Ureter (tissue), 1 donor: Measurements from ENCODE around the gene RNF43. TPM values are rescaled to one million over a fixed set of nuclear protein-coding genes. Genes with fewer than 3 reads are reported as not detected.
"Not testable (repeated sequence)": the region's sequence is repeated elsewhere in the genome, so short reads cannot be mapped to it uniquely, and the experiment has no call there.

Experiments used
- DNase-seq: peaks from one replicate; pipeline ENCODE4 v3.0.0-alpha.2; 2020; ENCODE audit warnings: low spot score
- total RNA-seq: library from RNA; stranded (reverse); gene quantifications from one replicate; pipeline ENCODE4 v1.2.4, GENCODE V29; 2023
- donor health status: DM: yes; HTN: yes; CAD: no.

RNF43 gene
- total RNA-seq, 1 donor from 2014 or later = 19.1 TPM

DNA sequence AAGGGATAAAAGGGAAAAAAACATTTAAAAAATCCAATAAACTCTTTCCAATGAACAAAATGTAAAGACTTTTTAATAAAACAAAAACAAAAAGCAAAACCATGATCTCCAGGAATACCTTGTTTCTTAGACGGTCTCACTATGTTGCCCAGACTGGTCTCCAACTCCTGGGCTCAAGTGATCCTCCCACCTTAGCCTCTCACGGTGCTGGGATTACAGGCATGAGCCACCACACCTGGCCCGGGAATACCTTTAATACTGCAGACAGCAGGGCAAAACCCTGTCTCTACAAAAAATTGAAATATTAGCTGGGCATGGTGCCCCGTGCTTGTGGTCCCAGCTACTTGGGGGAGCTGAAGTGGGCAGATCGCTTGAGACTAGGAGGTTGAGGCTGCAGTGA lies 7.9 kb downstream of the RNF43 start:
- no peak for DNase-seq

DNA sequence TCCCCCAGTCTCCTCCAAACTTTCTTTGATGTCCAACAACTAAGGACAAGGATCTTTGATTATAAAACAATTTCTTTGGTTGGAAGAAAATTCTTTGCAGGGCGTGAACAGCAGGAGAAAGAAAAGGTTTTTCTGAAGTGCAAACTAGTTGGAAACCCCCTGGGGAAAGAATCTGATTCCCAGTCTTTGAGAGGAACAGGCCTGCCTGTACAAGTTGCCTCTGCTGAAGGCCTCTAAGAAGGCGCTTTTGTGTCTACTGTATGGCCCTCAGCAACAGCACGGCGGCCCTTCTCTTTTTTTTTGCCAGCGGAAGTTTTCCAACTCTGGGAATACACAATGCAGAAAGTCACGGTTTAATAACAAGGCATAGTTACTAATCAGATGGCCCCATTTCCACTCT lies 14.0 kb downstream of the RNF43 start:
- no peak for DNase-seq

- no peak for DNase-seq
These were observed 14.7 kb downstream of the RNF43 start for GRCh38 chr17:58402679-58403078.

DNA sequence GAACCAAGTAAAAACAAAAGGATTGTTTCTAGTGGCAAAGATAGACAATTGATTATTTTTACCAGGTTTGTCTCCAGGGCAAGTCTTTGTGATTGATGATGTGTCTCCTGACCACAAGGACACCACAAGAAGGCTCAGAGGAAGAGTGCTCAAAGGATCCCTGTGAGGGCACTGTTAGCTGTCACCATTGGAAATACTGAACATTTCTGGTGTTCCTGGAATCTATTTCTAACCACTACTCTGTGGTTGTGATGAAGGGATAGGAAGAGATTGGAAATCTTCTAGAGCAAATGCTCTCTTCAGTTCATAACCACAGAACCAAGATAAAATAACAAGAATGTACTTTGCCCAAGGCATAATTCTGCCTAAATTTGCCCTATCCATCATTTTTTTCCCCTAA lies 15.3 kb downstream of the RNF43 start:
- no peak for DNase-seq

DNA sequence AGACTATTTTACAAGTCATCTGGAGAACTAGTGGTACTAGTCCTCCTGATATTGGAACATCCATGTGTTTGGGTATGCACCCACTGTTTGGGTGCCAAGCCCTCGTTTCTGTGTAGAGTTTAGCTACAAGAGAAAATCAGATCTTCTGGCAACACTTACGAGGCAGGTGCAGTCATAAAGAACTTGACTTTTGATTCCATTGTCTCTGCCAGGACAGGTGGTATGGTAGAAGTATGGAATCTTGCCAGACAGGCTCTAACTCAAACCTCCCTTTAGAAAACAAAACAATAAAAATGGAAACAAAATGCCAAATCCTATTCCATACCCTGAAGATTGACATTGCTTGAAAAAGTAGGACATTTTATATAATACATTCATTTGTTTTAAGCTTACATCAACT lies 16.0 kb downstream of the RNF43 start:
- no peak for DNase-seq

DNA sequence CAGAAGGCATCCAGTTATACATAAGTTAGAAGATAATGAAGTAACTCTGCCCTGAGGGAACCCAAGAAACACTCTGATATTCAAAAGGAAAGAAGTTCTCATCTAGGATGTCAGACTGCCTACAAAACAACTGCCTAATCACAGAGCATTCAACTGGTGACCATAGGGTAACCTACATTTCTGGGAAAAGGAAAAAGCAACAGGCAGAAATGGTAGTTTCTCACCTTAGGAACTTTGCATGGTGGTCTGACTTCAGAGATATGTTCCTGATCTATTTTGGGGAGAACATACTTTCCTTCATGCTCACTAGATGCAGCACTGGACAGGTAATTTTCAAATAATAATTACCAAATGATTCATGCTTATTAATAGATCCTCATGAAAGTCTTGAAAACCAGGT lies 16.5 kb downstream of the RNF43 start:
- DNase-seq = no peak

- no peak for DNase-seq
These were observed 17.4 kb downstream of the RNF43 start for GRCh38 chr17:58399974-58400373.

DNA sequence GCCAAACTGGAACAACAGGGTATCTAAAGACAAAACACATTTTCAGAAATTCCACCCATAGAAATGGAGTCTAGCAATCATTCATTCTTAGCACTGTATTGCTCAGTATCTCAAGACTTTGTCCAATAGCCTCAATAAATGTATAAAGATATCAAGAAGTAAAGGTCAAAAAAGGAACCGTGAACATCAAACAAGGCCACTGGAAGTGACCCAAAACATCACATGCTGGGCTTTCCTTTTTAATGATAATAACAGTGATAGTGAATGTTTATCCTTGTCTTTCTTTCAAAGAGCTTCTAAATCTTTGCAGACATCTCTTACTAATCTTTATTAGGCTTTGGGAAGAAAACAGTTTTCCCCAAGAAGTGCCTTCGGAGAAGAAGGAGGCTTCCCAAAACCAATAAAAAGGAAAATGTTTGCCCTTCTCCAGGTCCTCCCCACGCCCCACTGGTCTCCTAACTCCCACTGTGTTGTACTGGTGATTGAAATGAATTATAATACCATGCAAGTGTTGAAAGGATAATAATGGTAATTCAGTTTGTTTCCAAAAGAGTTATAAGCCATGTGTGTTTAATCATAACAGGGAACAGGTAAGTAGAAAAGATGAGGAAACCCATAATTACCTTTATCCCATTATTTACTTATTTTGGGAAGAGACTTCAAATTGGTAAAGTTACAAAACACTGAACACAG lies 18.6 kb downstream of the RNF43 start:
- DNase-seq = no peak

DNA sequence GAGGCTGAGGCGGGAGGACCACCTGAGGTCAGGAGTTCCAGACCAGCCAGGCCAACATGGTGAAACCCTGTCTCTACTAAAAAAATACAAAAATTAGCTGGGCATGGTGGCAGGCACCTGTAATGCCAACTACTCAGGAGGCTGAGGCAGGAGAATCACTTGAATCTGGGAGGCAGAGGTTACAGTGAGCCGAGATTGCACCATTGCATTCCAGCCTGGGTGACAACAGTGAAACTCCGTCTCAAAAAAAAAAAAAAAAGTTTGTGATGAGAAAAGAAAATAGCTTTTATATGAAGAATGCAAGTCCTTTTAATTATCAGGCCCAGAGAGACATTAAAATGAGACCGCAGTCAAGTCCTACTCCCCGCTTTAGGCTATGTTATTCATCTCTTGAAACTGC lies 19.9 kb downstream of the RNF43 start:
- DNase-seq = not testable (repeated sequence)

DNA sequence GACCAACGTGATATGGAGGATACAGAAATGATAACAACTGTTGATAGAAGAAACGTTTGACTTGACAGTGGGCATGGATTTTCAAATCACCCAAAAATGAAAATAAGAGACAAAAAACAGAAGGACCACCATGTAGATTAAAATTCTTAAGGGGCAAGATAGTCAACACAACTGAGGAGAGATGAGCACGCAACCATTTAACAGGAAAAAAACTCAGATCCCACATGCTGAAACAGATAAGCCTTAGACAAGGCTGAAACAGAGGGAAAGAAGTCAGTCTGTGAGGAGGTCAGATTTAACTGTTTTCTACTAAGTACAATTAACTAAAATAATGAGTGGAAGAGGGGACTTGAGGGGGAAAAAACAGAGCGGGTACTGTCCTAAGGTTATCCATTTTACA lies 21.2 kb downstream of the RNF43 start:
- DNase-seq = no peak

GRCh38 chr17:58394534-58395223 lies 22.7 kb downstream of the RNF43 start:
- no peak for DNase-seq

DNA sequence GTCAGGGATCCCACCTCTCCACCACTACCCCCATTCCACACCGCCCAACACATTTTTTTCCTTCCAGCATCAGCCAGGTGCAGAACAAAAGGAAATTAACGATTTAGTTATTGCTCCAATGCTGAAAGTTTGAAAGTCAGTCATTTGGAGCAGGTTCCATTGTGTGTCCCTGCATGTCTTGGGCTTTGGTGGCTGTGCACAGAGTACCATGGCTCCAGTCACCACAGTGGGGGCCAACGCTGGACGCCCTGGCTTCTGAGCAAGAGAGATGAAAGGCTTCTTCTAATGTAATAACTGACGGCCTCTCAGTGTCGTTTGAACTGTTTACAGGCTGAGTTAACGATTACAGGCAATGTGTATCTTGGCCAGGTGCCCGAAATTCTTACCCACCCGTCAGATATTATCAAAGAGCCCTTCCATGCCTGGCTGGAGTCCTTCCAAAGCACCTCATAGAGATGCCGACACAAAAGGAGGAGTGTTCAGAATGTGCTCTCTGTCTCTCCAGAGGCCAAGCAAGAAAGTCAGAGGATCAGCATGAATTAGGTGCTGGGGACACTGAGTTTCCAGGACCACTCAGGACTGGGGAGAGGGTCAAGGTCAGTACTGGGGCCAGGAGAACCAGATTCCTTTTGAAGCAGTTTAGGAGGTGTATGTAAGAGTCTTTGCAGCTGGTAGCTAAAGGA lies 25.9 kb downstream of the RNF43 start:
- peak; percentile 86 for DNase-seq

DNA sequence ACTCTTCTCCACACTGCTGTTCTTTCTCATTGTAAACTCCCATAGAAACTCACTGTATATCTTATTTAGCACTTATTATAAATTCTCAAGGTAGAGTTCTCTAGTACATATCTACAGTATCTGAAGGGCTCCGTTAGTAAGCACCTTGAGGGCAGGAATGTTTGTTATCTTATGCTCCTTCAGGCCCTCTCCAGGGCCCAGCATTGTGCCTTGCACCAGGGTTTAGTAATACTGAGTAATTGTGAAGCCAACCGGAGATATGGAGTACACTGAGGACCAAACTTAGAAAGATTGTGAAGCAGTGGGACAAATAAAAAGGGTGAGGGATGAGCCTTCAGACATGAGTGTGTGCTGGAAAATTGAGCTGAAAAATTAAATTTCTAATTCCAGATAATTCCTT lies 26.4 kb downstream of the RNF43 start:
- DNase-seq = no peak

GRCh38 chr17:58388302-58389190 lies 28.8 kb downstream of the RNF43 start:
- DNase-seq = no peak

- no peak for DNase-seq
These were observed 29.5 kb downstream of the RNF43 start for GRCh38 chr17:58387834-58388233.

GRCh38 chr17:58386708-58387107 lies 30.6 kb downstream of the RNF43 start:
- DNase-seq = no peak

DNA sequence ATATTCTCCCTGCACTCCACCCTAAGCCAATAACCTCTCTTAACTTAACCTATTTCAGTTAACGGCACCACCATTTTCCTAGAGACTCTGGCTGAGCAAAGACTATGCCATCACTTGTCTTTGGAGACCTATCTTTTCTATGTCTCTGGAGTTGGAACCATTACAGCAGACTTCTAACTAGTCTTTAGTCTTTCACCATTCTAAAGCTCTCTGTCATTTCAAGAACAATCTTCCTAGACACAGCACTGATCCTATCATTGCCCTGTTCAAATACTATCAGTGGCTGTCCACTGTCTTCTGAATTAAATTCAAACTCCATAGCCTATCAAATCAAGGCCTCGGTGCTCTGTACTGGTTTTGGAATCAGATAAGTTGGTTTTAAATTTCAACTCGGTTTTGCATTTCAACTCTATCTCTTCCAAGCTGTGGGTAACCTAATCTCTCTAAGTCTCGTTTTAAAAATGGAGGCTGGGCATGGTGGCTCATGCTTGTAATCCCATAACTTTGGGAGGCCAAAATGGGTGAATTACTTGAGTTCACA lies 31.9 kb downstream of the RNF43 start:
- no peak for DNase-seq

DNA sequence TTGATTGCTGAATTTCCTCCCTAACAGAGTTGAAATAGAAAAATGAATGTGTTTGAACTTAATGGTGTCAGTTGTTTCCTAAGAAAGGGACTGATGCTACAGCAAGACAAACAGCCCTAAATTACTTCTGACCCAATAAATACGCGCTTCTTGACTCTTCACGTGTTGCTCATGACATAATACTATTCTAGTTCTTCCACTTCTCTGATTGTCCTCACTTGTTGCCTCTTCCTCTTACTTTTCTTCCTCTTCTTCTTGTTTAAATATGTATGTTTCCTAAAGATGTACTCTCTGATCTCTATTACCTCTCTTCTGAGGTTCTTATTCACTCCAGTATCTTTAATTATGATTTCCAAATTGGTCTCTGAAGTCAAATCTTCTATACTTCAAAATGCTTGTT lies 32.4 kb downstream of the RNF43 start:
- no peak for DNase-seq

DNA sequence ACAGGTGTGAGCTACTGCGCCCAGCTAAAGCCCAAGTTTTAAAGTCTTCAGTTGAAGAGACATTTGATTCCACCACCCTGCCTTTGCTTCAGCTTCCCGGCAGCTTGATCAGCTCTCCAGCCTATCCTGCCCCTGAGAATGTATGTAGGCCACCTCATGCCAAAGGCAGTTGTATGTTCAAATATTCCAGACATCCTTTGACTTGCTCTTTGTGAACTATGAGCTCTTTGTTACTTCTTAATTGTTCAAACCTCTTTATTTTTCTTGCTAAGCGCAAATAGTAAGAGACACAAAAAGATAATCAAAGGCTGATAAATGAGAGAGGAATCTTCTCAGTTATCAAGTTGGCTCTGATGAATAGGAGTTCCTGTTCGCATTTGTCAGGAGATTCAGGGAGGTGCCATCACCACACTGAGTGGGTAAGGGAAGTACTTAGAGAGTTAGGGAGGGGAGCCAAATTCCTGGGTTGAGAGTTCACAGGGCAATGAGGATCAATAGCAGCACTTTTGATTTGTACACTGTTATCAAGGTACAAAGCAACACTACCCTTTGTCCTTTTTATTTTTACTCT lies 33.4 kb downstream of the RNF43 start:
- no peak for DNase-seq

DNA sequence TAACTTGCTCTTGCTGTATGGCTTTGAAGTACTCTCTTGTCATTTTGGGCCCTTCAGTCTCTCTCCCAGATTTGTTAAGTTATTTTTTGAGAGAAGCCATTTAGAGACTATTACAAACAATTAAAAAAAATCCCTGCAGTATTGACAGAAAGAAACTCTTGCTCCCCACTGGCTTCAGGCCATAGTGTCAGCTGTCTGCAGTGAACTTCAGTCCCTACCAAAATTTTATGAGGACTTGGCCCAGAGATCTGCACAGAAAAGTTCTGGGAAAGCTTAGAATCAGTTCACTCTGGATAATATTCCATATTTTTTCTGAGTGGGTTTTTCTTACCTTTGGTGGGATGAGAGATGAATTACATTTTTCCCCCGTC lies 34.5 kb downstream of the RNF43 start:
- DNase-seq = no peak

GRCh38 chr17:58382108-58382871 lies 35.0 kb downstream of the RNF43 start:
- DNase-seq = no peak
